OCI-LY1 (cell line): ENCODE results near the gene KRTAP9-9.

ENCODE experiments used
- EZH2 ChIP-seq: fragments of 200-600 bp; sonication (generic), shearing (Covaris generic); IDR thresholded peaks from 2 replicates; pipeline ENCODE4 v1.8.0; 2017; ENCODE audit warnings: borderline replicate concordance, mixed run types, mild to moderate bottlenecking, antibody characterized with exemption, low read length, moderate library complexity, mixed read lengths
- TF ChIP-seq, protein P1 (sequence below): fragments of 200-600 bp; sonication (generic), shearing (Covaris generic); IDR thresholded peaks from 2 replicates; pipeline ENCODE4 v1.5.1; 2017; ENCODE audit warnings: mild to moderate bottlenecking, antibody characterized with exemption, low read length, moderate library complexity, mixed read lengths

DNA sequence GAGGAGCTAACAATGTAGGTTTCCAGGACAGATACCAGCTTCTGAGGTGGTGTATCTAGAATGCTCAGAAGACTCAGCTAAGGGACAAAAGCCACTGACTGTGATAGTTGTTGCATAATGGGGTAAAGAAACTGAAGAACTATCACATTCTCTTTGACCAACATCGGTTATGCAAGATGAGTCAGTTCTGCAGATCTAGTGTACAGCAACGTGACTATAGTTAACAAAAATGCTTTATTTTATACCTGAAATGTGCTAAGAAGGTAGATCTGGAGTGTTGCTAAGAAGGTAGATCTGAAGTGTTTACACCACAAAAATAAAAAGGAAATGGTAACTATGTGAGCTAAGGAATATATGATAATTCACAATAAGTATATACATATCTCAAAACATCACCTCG, 12.5 kb downstream of the KRTAP9-9 start:
- TF ChIP-seq, protein P1, sequence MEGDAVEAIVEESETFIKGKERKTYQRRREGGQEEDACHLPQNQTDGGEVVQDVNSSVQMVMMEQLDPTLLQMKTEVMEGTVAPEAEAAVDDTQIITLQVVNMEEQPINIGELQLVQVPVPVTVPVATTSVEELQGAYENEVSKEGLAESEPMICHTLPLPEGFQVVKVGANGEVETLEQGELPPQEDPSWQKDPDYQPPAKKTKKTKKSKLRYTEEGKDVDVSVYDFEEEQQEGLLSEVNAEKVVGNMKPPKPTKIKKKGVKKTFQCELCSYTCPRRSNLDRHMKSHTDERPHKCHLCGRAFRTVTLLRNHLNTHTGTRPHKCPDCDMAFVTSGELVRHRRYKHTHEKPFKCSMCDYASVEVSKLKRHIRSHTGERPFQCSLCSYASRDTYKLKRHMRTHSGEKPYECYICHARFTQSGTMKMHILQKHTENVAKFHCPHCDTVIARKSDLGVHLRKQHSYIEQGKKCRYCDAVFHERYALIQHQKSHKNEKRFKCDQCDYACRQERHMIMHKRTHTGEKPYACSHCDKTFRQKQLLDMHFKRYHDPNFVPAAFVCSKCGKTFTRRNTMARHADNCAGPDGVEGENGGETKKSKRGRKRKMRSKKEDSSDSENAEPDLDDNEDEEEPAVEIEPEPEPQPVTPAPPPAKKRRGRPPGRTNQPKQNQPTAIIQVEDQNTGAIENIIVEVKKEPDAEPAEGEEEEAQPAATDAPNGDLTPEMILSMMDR: no peak
- no peak for TF ChIP-seq EZH2
